DND-41 (cell line): Measurements from ENCODE around the gene CERS6.

Experiments used
- CTCF ChIP-seq: IDR thresholded peaks from 2 replicates; pipeline ENCODE4 v1.5.1; 2012; ENCODE audit warnings: borderline replicate concordance, low read length, moderate library complexity, mild to moderate bottlenecking; ENCODE audit not compliant: poor library complexity, severe bottlenecking; ENCODE audit errors: extremely low read depth
- EZH2 ChIP-seq: IDR thresholded peaks from 3 replicates; pipeline ENCODE4 v1.6.1; 2012; ENCODE audit warnings: borderline replicate concordance, low read depth, mild to moderate bottlenecking, moderate library complexity, low read length, inconsistent platforms; ENCODE audit not compliant: severe bottlenecking

GRCh38 chr2:168457190-168457895 is 1.3 kb downstream of the CERS6 start:
- TF ChIP-seq CTCF (no peak), EZH2 (no peak)
